WTC11 (cell line): ENCODE measurements around the gene BIVM.

Source experiments
- TEAD4 ChIP-seq: sonication (generic); formaldehyde crosslinking; IDR thresholded peaks from 2 replicates; pipeline ENCODE4 v1.8.0; 2022; ENCODE audit warnings: mild to moderate bottlenecking, missing genetic modification reagents
- ZNF232 ChIP-seq: sonication (generic); formaldehyde crosslinking; IDR thresholded peaks from 2 replicates; pipeline ENCODE4 v1.8.0; 2022; ENCODE audit warnings: mild to moderate bottlenecking, missing genetic modification reagents
- TF ChIP-seq, protein P1 (sequence below): fragments of 200-600 bp; IDR thresholded peaks from 2 replicates; pipeline ENCODE4 v1.8.0; 2022; ENCODE audit warnings: antibody characterized with exemption
- TF ChIP-seq, protein P2 (sequence below): sonication (generic); formaldehyde crosslinking; IDR thresholded peaks from 2 replicates; pipeline ENCODE4 v1.8.1; 2023; ENCODE audit warnings: mild to moderate bottlenecking, moderate library complexity, missing genetic modification reagents

DNA sequence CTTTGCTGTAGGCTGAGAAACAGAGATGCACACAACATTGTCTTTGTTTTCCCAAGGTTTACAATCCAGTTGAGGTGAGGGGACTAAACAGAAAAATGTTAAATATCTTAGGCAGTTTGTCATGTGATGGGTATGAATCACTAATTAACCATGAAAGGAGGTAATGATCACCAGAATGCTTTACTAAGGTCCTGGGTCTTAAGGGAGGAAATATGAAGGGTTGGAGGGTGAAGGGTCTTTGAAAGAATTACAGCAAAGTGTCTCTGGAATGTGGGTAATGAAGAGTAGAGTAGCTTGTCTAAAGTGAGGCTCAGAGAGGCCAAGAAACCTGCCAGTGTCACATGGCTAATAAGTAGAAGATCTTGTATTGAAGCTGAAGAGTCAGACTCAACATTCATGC, 19.0 kb downstream of the BIVM start:
- TF ChIP-seq ZNF232 (no peak), TEAD4 (CRISPR knock-in tag) (no peak)
- TF ChIP-seq, protein P1, sequence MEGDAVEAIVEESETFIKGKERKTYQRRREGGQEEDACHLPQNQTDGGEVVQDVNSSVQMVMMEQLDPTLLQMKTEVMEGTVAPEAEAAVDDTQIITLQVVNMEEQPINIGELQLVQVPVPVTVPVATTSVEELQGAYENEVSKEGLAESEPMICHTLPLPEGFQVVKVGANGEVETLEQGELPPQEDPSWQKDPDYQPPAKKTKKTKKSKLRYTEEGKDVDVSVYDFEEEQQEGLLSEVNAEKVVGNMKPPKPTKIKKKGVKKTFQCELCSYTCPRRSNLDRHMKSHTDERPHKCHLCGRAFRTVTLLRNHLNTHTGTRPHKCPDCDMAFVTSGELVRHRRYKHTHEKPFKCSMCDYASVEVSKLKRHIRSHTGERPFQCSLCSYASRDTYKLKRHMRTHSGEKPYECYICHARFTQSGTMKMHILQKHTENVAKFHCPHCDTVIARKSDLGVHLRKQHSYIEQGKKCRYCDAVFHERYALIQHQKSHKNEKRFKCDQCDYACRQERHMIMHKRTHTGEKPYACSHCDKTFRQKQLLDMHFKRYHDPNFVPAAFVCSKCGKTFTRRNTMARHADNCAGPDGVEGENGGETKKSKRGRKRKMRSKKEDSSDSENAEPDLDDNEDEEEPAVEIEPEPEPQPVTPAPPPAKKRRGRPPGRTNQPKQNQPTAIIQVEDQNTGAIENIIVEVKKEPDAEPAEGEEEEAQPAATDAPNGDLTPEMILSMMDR = no peak
- TF ChIP-seq, protein P2, sequence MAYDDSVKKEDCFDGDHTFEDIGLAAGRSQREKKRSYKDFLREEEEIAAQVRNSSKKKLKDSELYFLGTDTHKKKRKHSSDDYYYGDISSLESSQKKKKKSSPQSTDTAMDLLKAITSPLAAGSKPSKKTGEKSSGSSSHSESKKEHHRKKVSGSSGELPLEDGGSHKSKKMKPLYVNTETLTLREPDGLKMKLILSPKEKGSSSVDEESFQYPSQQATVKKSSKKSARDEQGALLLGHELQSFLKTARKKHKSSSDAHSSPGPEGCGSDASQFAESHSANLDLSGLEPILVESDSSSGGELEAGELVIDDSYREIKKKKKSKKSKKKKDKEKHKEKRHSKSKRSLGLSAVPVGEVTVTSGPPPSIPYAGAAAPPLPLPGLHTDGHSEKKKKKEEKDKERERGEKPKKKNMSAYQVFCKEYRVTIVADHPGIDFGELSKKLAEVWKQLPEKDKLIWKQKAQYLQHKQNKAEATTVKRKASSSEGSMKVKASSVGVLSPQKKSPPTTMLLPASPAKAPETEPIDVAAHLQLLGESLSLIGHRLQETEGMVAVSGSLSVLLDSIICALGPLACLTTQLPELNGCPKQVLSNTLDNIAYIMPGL = no peak
